Neural progenitor cell (in vitro differentiated cells): ENCODE data around the gene RRM2. TPM values are rescaled to one million over a fixed set of nuclear protein-coding genes. Genes with fewer than 3 reads are reported as not detected.

ENCODE experiments used
- DNase-seq: peaks from one replicate; pipeline ENCODE4 v3.0.0-alpha.2; 2016; ENCODE audit warnings: low spot score
- H2AFZ ChIP-seq: fragments of 200-600 bp; sonication (generic); replicated peaks from 2 replicates; pipeline ENCODE4 v1.6.1; 2016; ENCODE audit warnings: antibody characterized with exemption
- H3F3A ChIP-seq: fragments of 200-600 bp; sonication (generic); 2 replicates; pipeline ENCODE4 v1.6.1; 2016; ENCODE audit warnings: antibody characterized with exemption, low read depth
- H3K27ac ChIP-seq: fragments of 200-600 bp; sonication (generic); 2 replicates; pipeline ENCODE4 v1.5.1; 2016; ENCODE audit warnings: mild to moderate bottlenecking
- H3K27me3 ChIP-seq: fragments of 200-600 bp; sonication (generic); 2 replicates; pipeline ENCODE4 v1.6.1; 2016; ENCODE audit warnings: mild to moderate bottlenecking, moderate library complexity
- H3K36me3 ChIP-seq: fragments of 200-600 bp; sonication (generic); 2 replicates; pipeline ENCODE4 v1.5.1; 2016
- H3K4me1 ChIP-seq: fragments of 200-600 bp; sonication (generic); 2 replicates; pipeline ENCODE4 v1.6.1; 2016; ENCODE audit warnings: mixed run types
- H3K4me2 ChIP-seq: fragments of 200-600 bp; sonication (generic); 2 replicates; pipeline ENCODE4 v1.6.1; 2016
- H3K4me3 ChIP-seq: fragments of 200-600 bp; sonication (generic); 2 replicates; pipeline ENCODE4 v1.5.1; 2016
- H3K79me2 ChIP-seq: fragments of 200-600 bp; sonication (generic); 2 replicates; pipeline ENCODE4 v1.6.1; 2016; ENCODE audit warnings: low read depth
- H3K9ac ChIP-seq: fragments of 200-600 bp; sonication (generic); 2 replicates; pipeline ENCODE4 v1.6.1; 2016
- H3K9me3 ChIP-seq: fragments of 200-600 bp; sonication (generic); 2 replicates; pipeline ENCODE4 v1.5.1; 2016; ENCODE audit warnings: low read depth
- H4K20me1 ChIP-seq: fragments of 200-600 bp; sonication (generic); 2 replicates; pipeline ENCODE4 v1.6.1; 2016; ENCODE audit warnings: low read depth
- H3K27ac Mint-ChIP-seq: 3 replicates; pipeline ENCODE4 v1.8.0; 2021; ENCODE audit warnings: mixed read lengths
- H3K27me3 Mint-ChIP-seq: 2 replicates; pipeline ENCODE4 v1.8.0; 2022; ENCODE audit warnings: low read depth, mild to moderate bottlenecking, inconsistent platforms, moderate library complexity, mixed read lengths; ENCODE audit not compliant: insufficient read depth
- H3K36me3 Mint-ChIP-seq: 3 replicates; pipeline ENCODE4 v1.8.0; 2021; ENCODE audit warnings: mixed read lengths
- H3K4me1 Mint-ChIP-seq: 3 replicates; pipeline ENCODE4 v1.8.0; 2021; ENCODE audit warnings: mixed read lengths
- H3K4me3 Mint-ChIP-seq: 3 replicates; pipeline ENCODE4 v1.8.0; 2021; ENCODE audit warnings: mild to moderate bottlenecking, moderate library complexity, mixed read lengths
- H3K9me3 Mint-ChIP-seq: 3 replicates; pipeline ENCODE4 v1.8.0; 2020; ENCODE audit warnings: mixed read lengths
- EZH2 ChIP-seq: fragments of 200-600 bp; sonication (generic); IDR thresholded peaks from 2 replicates; pipeline ENCODE4 v1.6.1; 2017; ENCODE audit warnings: antibody characterized with exemption, mild to moderate bottlenecking, moderate library complexity
- EZH2phosphoT487 ChIP-seq: fragments of 200-600 bp; sonication (generic); IDR thresholded peaks from 2 replicates; pipeline ENCODE4 v1.6.1; 2017; ENCODE audit warnings: antibody characterized with exemption
- total RNA-seq: library from RNA; depleted of rRNA; stranded (reverse); fragments of >200 nt; gene quantifications from 2 replicates; pipeline ENCODE4 v1.2.3, GENCODE V29; 2015; ENCODE audit warnings: low replicate concordance
- TF ChIP-seq, protein P1 (sequence below): fragments of 200-600 bp; sonication (generic); IDR thresholded peaks from 2 replicates; pipeline ENCODE4 v1.5.1; 2017; ENCODE audit warnings: antibody characterized with exemption, mild to moderate bottlenecking

Gene RRM2
- total RNA-seq, 1 donor from 2014 or later = 66.0 TPM

DNA sequence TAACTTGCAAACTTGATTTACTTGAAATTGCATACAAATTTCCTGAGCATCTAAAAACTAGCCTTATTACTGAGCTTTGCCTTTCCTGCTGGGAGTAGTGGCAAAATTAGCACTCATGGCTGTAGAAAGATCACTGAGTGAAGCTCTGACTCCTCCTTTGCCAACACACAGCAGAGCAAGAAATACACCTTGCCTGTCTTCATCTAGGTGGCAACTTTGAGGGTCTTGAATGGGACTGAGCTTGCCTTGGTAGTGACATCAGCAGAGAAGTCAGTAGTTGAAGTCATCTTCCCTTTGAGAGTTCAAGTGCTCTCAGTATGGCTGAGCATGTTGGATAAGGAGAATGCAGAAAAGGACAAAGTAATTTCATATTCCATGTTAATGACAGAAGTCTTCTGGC lies 5.9 kb downstream of the RRM2 start:
- peaks cover 10% of the 10 kb centered on the region for H3K4me1 ChIP-seq
- no peaks in the 10 kb centered on the region for H3K9me3 ChIP-seq
- H3K27ac Mint-ChIP-seq = no peak overlapping the region
- H3K4me1 Mint-ChIP-seq = peaks cover 25% of the 10 kb centered on the region
- peaks cover 92% of the 10 kb centered on the region for H4K20me1 ChIP-seq
- no peak for DNase-seq
- no peak overlapping the region for H2AFZ ChIP-seq
- peaks cover 73% of the 10 kb centered on the region for H3K79me2 ChIP-seq
- peaks cover 27% of the 10 kb centered on the region for H3F3A ChIP-seq
- H3K9ac ChIP-seq = no peak overlapping the region
- no peak overlapping the region for H3K4me2 ChIP-seq
- TF ChIP-seq EZH2phosphoT487 (no peak), EZH2 (no peak)
- TF ChIP-seq, protein P1, sequence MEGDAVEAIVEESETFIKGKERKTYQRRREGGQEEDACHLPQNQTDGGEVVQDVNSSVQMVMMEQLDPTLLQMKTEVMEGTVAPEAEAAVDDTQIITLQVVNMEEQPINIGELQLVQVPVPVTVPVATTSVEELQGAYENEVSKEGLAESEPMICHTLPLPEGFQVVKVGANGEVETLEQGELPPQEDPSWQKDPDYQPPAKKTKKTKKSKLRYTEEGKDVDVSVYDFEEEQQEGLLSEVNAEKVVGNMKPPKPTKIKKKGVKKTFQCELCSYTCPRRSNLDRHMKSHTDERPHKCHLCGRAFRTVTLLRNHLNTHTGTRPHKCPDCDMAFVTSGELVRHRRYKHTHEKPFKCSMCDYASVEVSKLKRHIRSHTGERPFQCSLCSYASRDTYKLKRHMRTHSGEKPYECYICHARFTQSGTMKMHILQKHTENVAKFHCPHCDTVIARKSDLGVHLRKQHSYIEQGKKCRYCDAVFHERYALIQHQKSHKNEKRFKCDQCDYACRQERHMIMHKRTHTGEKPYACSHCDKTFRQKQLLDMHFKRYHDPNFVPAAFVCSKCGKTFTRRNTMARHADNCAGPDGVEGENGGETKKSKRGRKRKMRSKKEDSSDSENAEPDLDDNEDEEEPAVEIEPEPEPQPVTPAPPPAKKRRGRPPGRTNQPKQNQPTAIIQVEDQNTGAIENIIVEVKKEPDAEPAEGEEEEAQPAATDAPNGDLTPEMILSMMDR = no peak
- H3K4me3 ChIP-seq = no peak overlapping the region
- H3K9me3 Mint-ChIP-seq = no peaks in the 10 kb centered on the region
- no peak overlapping the region for H3K4me3 Mint-ChIP-seq
- peaks cover 46% of the 10 kb centered on the region for H3K36me3 Mint-ChIP-seq
- H3K27me3 Mint-ChIP-seq = peaks cover 5% of the 10 kb centered on the region
- no peak overlapping the region for H3K27ac ChIP-seq
- no peaks in the 10 kb centered on the region for H3K27me3 ChIP-seq
- peaks cover 31% of the 10 kb centered on the region for H3K36me3 ChIP-seq

DNA sequence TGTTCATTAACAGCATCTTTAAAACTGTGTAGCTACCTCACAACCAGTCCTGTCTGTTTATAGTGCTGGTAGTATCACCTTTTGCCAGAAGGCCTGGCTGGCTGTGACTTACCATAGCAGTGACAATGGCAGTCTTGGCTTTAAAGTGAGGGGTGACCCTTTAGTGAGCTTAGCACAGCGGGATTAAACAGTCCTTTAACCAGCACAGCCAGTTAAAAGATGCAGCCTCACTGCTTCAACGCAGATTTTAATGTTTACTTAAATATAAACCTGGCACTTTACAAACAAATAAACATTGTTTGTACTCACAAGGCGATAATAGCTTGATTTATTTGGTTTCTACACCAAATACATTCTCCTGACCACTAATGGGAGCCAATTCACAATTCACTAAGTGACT lies 7.0 kb downstream of the RRM2 start:
- H3K79me2 ChIP-seq = peaks cover 63% of the 10 kb centered on the region
- H3K27ac ChIP-seq = no peak overlapping the region
- H3F3A ChIP-seq = peaks cover 29% of the 10 kb centered on the region
- H2AFZ ChIP-seq = no peak overlapping the region
- no peak overlapping the region for H3K4me3 ChIP-seq
- Mint-ChIP-seq H3K4me3 (no peak overlapping the region), H3K9me3 (no peaks in the 10 kb centered on the region), H3K27me3 (peaks cover 5% of the 10 kb centered on the region), H3K27ac (no peak overlapping the region), H3K4me1 (peaks cover 17% of the 10 kb centered on the region), H3K36me3 (peaks cover 46% of the 10 kb centered on the region)
- peaks cover 31% of the 10 kb centered on the region for H3K36me3 ChIP-seq
- H3K4me2 ChIP-seq = no peak overlapping the region
- no peaks in the 10 kb centered on the region for H3K9me3 ChIP-seq
- no peaks in the 10 kb centered on the region for H3K27me3 ChIP-seq
- H3K9ac ChIP-seq = no peak overlapping the region
- DNase-seq = no peak
- no peak for TF ChIP-seq EZH2phosphoT487
- TF ChIP-seq EZH2 = no peak
- TF ChIP-seq, protein P1 = no peak
- peaks cover 10% of the 10 kb centered on the region for H3K4me1 ChIP-seq
- H4K20me1 ChIP-seq = peaks cover 84% of the 10 kb centered on the region

DNA sequence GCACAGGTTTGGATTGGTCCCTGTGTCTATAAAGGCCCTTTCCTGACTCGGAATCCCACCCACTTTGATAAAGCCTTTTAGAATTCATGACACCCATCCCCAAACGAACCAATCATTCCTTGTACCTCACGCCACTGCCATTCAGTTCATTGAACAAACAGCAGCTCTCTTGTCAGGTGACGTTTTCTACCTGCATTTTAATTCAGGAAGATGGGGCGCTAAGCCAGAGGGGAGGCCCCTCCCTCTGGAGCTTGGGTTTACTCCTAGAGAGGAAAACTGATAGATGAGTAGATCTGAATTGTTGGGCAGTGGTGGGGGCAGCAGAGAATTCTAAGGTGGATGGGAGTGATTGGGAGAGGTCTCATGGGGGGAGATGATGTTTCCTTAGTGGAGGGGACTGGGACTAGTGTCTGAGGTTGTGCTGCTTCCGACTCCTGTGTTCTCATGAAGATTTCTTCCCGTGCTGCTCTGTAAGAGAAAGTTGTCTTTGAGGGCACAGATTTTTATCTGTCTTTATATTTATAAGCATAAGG lies 9.6 kb downstream of the RRM2 start:
- Mint-ChIP-seq H3K4me3 (no peak overlapping the region), H3K27me3 (peaks cover 3% of the 10 kb centered on the region), H3K27ac (no peak overlapping the region), H3K4me1 (peaks cover 5% of the 10 kb centered on the region), H3K36me3 (peaks cover 41% of the 10 kb centered on the region), H3K9me3 (no peaks in the 10 kb centered on the region)
- H3F3A ChIP-seq = peaks cover 25% of the 10 kb centered on the region
- no peak overlapping the region for H2AFZ ChIP-seq
- H3K4me2 ChIP-seq = no peak overlapping the region
- no peak overlapping the region for H3K27ac ChIP-seq
- H3K4me3 ChIP-seq = no peak overlapping the region
- TF ChIP-seq, protein P1 = no peak
- TF ChIP-seq EZH2 (no peak), EZH2phosphoT487 (no peak)
- no peaks in the 10 kb centered on the region for H3K4me1 ChIP-seq
- peaks cover 10% of the 10 kb centered on the region for H3K36me3 ChIP-seq
- peaks cover 39% of the 10 kb centered on the region for H3K79me2 ChIP-seq
- no peak for DNase-seq
- H3K9me3 ChIP-seq = no peaks in the 10 kb centered on the region
- H3K9ac ChIP-seq = no peak overlapping the region
- H3K27me3 ChIP-seq = no peaks in the 10 kb centered on the region
- H4K20me1 ChIP-seq = peaks cover 59% of the 10 kb centered on the region
